HG03039 (cell line): ENCODE results near the gene TMEM271.

ENCODE experiments used
- ATAC-seq: cut with Tn5 transposase; IDR thresholded peaks from one replicate; pipeline ENCODE4 v1.9.1; 2021; ENCODE audit warnings: mild to moderate bottlenecking, moderate library complexity; ENCODE audit not compliant: unreplicated experiment

The TMEM271 gene

DNA sequence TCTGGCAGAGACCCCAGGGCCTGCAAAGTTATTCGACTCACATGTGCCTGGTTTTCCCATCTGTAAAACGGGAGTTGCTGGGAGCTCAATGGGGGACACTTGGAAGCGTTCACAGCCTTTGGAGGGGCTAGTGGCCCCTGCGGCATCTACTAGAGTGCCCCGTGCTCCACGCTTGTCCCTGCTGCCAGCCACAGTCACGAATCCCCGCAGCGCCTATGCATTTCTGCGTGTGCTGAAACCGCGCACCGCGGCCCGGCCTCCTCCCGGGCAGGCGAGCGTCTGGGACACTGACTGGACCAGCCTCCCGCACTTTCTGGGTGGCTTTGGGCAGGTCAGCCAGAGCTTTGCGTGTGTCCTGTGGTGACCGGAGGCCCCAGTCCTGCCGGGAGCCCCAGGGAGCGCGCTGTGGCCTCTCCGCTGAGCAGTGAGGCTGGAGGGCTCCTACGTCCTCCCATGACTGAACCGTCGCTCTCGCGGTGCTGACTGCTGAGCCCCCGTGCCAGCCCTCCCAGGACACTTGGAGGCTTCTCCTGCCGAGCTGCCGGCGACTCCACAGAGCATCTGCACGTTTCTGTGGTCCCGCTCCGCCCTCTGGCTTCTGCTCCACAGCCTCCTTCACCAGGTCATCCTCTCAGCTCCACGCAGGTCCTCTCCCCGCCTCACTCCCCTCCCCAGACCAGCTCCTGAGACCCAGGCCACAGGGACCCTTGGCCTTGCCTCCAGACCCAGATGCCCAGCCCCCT lies 40.7 kb downstream of the TMEM271 start:
- no peak for ATAC-seq

GRCh38 chr4:534576-535151 lies 41.4 kb downstream of the TMEM271 start:
- ATAC-seq, result no peak

- ATAC-seq, result no peak
These were observed 42.0 kb downstream of the TMEM271 start for GRCh38 chr4:534101-534575.

- ATAC-seq, result no peak
These were observed 42.6 kb downstream of the TMEM271 start for GRCh38 chr4:533318-534100.

GRCh38 chr4:532588-533317 lies 43.3 kb downstream of the TMEM271 start:
- no peak for ATAC-seq

- ATAC-seq, result no peak
These were observed 44.2 kb downstream of the TMEM271 start for GRCh38 chr4:531721-532565.

DNA sequence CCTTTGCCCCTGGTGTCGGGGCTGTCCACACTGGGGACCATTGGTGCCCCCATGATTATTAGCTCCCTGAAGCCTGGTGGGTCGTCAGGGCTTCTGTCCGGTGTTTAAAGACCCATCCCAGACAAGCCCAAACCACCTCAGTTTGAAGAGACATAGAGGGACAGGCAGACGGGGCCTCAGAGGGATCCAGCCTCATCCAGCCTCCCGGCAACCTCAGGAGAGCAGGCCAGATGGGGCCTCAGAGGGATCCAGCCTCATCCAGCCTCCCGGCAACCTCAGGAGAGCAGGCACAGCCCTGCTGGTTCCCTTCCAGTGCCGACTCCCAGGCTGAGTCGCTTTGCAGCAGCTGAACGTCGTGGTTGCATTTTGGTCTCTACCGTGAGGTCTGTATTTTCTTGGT lies 45.0 kb downstream of the TMEM271 start:
- ATAC-seq, result no peak

DNA sequence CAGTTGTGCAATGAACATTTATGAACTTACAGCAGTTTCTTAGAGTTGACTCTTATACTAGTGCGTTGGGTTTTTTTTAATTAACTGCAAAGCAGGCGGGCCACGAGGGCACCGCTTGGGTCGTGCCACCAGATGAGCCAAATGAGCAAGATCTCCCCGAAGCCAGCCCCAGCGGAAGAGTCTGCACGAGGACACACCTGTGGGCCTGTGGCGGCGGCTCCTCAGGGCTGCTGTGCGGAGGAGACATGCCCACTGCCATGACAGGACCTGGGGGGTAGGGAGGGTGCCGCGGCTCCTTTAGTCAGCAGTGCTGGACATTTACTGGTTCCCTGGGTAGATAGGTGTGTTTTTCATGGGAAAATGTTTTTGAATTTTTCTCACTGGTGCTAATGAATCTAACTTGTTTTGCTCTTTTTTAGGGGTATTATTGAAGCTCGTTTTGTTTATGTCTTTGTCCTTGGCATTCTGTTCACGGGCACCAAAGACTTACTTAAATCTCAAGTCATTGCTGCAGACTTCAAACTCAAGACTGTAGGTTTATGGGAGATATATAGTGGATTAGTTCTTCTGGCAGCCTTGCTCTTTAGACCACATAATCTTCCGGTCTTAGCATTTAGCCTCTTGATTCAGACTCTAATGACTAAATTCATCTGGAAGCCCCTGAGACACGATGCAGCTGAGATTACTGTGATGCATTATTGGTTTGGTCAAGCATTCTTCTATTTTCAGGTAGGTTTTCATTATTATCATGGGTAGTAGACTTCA lies 45.9 kb downstream of the TMEM271 start:
- ATAC-seq, result no peak

- ATAC-seq, result no peak
These were observed 46.5 kb downstream of the TMEM271 start for GRCh38 chr4:529563-529962.

DNA sequence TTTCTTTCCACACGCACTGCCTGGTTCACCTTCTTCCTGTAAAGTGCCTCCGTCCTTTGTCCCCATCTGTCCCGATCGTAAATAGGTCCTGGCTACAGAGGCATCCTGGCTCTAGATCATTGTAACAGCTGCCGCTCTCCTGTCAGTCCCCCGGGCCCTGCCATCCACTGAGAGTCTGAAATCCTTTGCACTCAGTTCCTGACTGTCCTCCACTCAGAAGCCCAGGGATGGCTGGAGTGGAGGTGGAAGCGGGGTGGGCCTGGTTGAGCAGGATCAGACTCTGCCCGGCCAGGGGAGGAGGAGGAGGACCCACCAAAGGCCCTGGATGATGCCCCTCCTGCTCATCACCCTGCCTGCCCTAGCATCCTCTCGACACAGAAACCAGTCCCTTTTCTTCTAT lies 47.3 kb downstream of the TMEM271 start:
- ATAC-seq, result no peak

- ATAC-seq, result no peak
These were observed 47.8 kb downstream of the TMEM271 start for GRCh38 chr4:528296-528695.

DNA sequence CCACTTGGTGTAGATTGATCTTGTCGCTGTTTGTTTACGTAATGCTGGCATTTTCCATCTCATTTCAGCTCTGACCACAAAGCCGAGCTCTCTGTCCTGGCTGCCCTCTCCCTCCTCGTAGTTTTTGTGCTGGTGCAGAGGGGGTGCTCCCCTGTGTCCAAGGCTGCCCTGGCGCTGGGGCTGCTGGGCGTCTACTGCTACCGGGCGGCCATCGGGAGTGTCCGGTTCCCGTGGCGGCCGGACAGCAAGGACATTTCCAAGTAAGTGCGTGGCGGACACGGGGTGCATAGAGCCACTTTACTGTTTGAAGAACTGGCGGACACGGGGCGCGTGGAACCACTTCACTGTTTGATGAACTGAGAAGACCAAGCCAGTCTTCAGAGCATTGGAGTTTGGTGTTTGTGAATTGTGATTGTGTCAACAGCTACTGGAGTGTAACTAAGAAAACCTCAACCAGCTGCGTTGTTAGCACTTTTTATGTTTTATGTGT lies 49.1 kb downstream of the TMEM271 start:
- no peak for ATAC-seq

GRCh38 chr4:526189-526909 lies 49.7 kb downstream of the TMEM271 start:
- ATAC-seq, result no peak

- no peak for ATAC-seq
These were observed 50.4 kb downstream of the TMEM271 start for GRCh38 chr4:525660-526059.

GRCh38 chr4:524196-524595 lies 51.9 kb downstream of the TMEM271 start:
- no peak for ATAC-seq
